Upper lobe of left lung (tissue), 4 donors: ENCODE data around the gene LTBR.
"Not testable (repeated sequence)": the region's sequence is repeated elsewhere in the genome, so short reads cannot be mapped to it uniquely, and the experiment has no call there.

Experiments
- EP300 ChIP-seq, 4 donors: sonication (generic); formaldehyde crosslinking; IDR thresholded peaks; one replicate each; pipeline ENCODE4 v1.5.1; 2017; ENCODE audit warnings: antibody characterized with exemption in 4 of 4, control low read depth in 2 of 4
- POLR2A ChIP-seq, 4 donors: fragments of 450-650 bp; IDR thresholded peaks; one replicate each; pipeline ENCODE4 v1.5.1; 2016 to 2017; ENCODE audit warnings: antibody characterized with exemption in 4 of 4, mild to moderate bottlenecking in 2 of 4
- POLR2AphosphoS5 ChIP-seq, 2 donors: sonication (generic); formaldehyde crosslinking; IDR thresholded peaks; one replicate each; pipeline ENCODE4 v1.5.1; 2017; ENCODE audit warnings: antibody characterized with exemption in 2 of 2
- TF ChIP-seq, protein P1 (sequence below), 6 experiments: fragments of 450-650 bp in 4 of 6; fragments of 200-600 bp in 2 of 6; sonication (generic) in 2 of 6; IDR thresholded peaks; one replicate each; pipeline ENCODE4 v1.5.1; 2016 to 2019; ENCODE audit warnings: antibody characterized with exemption in 6 of 6

DNA sequence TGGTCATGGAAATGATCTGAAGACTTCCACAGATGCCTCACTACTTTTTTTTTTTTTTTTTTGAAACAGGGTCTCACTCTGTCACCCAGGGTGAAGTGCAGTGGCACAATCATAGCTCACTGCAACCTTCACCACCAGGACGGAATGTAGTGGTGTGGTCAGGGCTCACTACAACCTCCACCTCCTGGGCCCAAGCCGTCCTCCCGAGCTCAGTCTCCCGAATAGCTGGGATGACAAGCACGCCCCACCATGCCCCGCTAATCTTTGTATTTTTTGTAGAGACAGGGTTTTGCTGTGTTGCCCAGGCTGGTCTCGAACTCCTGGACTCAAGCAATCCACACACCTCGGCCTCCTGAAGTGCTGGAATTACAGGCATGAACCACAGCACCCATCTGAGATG is 45.4 kb upstream of the LTBR start:
- TF ChIP-seq, protein P1, sequence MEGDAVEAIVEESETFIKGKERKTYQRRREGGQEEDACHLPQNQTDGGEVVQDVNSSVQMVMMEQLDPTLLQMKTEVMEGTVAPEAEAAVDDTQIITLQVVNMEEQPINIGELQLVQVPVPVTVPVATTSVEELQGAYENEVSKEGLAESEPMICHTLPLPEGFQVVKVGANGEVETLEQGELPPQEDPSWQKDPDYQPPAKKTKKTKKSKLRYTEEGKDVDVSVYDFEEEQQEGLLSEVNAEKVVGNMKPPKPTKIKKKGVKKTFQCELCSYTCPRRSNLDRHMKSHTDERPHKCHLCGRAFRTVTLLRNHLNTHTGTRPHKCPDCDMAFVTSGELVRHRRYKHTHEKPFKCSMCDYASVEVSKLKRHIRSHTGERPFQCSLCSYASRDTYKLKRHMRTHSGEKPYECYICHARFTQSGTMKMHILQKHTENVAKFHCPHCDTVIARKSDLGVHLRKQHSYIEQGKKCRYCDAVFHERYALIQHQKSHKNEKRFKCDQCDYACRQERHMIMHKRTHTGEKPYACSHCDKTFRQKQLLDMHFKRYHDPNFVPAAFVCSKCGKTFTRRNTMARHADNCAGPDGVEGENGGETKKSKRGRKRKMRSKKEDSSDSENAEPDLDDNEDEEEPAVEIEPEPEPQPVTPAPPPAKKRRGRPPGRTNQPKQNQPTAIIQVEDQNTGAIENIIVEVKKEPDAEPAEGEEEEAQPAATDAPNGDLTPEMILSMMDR (IDR thresholded peaks at IDR 0.05) = not testable (repeated sequence)
- not testable (repeated sequence) for TF ChIP-seq EP300, POLR2AphosphoS5, POLR2A (IDR thresholded peaks at IDR 0.05)
